Measurements from ENCODE around the gene C9orf153.

GRCh38 chr9:86222667-86223066 is 36.8 kb downstream of the C9orf153 start:
- TF ChIP-seq EZH2phosphoT487 (IDR thresholded peaks at IDR 0.05; ENCODE audit: low read depth, severe bottlenecking, unreplicated experiment) (no peak), CTCF (IDR thresholded peaks at IDR 0.05; ENCODE audit: poor library complexity) (no peak), EZH2 (IDR thresholded peaks at IDR 0.05; ENCODE audit: borderline replicate concordance) (no peak)

All from hepatocyte (in vitro differentiated cells).